GM06990 (cell line): ENCODE data around the gene IDUA.

Experiments used
- DNase-seq: peaks from one replicate; pipeline ENCODE4 v3.0.0-alpha.2; 2011; ENCODE audit not compliant: insufficient read length; ENCODE audit errors: extremely low read depth
- H3K27me3 ChIP-seq: replicated peaks from 2 replicates; pipeline ENCODE4 v1.6.0; 2011; ENCODE audit warnings: low read length; ENCODE audit not compliant: control insufficient read depth, insufficient read depth
- H3K36me3 ChIP-seq: 2 replicates; pipeline ENCODE4 v1.5.1; 2011; ENCODE audit warnings: low read length; ENCODE audit not compliant: control insufficient read depth, insufficient read depth
- H3K4me3 ChIP-seq: replicated peaks from 2 replicates; pipeline ENCODE4 v1.5.1; 2011; ENCODE audit warnings: low read depth, mild to moderate bottlenecking, control low read depth, low read length
- TF ChIP-seq, protein P1 (sequence below): IDR thresholded peaks from 2 replicates; pipeline ENCODE4 v1.5.1; 2011; ENCODE audit warnings: low read length, control low read depth, mild to moderate bottlenecking, inconsistent platforms; ENCODE audit not compliant: insufficient read depth, poor library complexity, severe bottlenecking

IDUA gene

DNA sequence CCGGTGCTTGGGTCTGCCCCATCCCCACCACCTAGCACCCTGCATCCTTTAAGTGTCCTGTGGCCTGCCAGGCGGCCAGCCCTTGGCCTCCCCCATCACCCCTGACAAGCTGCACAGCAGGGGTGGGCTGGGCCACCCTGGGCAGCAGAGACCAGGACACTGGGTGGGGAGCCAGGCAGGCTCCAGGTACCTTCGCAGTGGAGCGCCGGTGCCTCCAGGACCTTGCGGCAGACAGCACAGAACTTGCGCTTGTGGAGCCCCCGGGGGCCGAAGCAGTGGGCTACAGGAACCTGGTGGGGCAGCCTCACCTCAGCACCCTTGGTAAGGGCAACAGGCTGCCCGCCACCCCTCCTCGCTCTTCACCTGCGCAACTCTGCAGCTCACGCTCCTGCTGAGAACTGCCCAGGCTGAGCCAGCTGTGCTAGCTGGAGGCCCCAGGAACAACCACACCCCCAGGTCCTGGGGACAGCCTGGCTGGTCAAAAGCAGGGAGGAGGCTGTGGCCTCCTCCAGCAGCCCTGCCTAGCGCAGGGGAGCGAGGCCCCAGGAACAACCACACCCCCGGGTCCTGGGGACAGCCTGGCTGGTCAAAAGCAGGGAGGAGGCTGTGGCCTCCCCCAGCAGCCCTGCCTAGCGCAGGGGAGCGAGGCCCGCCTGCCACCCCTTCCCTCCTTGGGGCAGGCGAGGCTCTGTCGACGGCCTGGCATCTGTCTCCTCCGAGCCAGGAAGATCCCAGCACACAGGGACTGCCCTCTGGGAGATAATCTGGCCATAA lies 18.0 kb upstream of the IDUA start:
- TF ChIP-seq, protein P1, sequence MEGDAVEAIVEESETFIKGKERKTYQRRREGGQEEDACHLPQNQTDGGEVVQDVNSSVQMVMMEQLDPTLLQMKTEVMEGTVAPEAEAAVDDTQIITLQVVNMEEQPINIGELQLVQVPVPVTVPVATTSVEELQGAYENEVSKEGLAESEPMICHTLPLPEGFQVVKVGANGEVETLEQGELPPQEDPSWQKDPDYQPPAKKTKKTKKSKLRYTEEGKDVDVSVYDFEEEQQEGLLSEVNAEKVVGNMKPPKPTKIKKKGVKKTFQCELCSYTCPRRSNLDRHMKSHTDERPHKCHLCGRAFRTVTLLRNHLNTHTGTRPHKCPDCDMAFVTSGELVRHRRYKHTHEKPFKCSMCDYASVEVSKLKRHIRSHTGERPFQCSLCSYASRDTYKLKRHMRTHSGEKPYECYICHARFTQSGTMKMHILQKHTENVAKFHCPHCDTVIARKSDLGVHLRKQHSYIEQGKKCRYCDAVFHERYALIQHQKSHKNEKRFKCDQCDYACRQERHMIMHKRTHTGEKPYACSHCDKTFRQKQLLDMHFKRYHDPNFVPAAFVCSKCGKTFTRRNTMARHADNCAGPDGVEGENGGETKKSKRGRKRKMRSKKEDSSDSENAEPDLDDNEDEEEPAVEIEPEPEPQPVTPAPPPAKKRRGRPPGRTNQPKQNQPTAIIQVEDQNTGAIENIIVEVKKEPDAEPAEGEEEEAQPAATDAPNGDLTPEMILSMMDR, result no peak
- no peak for DNase-seq
- no peaks in the 10 kb centered on the region for H3K27me3 ChIP-seq
- peaks cover 2% of the 10 kb centered on the region for H3K36me3 ChIP-seq
- H3K4me3 ChIP-seq, result no peak overlapping the region

DNA sequence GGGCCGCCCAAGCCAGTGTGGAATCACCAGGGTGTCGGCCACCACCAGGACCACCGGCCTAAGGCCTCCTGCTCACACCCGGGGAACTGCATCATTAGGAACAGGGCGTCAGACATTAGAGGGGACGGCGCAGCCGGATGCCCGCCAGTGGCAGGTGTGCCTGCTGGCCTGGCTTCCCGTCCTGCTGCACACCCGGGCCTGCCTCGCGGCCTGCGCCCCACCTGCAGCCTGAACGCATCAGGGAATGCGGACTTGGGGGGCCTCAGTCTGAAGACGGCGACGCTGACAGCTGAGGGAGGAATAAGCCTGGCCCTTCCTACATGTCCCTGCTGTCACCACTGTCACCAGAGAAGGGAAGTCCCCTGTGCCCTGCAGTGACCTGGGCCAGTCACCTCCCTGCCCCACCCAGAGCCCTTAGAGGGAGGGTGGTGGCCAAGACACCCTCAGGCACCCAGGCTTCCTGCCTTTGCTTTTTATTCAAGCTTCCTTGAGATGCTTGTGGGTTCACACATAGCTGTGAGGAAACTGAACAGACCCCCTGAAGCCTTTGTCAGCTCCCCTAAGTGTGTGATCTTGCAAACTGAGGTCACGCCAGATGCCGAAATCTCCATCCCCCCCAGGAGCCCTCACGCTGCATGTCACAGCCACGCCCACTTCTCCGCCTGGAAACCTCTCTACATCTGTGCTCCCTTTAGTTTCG lies 16.6 kb upstream of the IDUA start:
- H3K36me3 ChIP-seq, result peaks cover 2% of the 10 kb centered on the region
- TF ChIP-seq, protein P1, result no peak
- H3K4me3 ChIP-seq, result no peak overlapping the region
- H3K27me3 ChIP-seq, result no peaks in the 10 kb centered on the region
- DNase-seq, result no peak

DNA sequence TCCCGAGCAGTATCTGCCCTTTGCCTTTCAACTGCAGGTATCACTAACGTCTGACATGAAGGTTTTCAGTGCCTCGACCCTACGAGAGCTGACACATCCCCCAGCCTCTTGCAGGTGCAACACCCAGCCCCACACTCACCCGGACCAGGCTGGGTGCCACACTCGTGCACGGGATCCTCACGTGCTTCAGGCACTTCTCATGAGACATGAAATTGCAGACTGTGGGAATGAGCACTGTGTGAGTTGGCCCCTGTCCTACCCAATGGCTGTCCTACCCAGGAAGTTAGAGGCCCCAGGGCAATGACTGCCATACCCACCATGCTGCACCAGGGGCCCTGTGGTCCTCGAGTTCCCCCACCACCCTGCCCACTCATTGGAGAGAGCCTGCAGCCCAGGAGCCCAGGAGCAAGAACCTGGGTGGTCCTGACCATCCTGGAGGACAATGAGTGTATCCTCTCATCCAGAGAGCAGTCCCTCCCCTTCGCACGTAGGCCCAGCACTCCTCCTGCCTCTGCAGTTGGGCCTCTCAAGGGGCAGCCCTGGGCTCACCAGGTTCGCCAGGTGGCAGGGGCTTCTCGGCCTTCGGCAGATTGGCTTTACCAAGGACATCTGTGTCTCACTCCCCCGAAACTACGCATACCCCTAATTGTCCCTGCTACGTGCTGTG lies 15.9 kb upstream of the IDUA start:
- Histone ChIP-seq H3K27me3 (no peaks in the 10 kb centered on the region), H3K36me3 (peaks cover 2% of the 10 kb centered on the region), H3K4me3 (no peak overlapping the region)
- DNase-seq, result no peak
- TF ChIP-seq, protein P1, result no peak

DNA sequence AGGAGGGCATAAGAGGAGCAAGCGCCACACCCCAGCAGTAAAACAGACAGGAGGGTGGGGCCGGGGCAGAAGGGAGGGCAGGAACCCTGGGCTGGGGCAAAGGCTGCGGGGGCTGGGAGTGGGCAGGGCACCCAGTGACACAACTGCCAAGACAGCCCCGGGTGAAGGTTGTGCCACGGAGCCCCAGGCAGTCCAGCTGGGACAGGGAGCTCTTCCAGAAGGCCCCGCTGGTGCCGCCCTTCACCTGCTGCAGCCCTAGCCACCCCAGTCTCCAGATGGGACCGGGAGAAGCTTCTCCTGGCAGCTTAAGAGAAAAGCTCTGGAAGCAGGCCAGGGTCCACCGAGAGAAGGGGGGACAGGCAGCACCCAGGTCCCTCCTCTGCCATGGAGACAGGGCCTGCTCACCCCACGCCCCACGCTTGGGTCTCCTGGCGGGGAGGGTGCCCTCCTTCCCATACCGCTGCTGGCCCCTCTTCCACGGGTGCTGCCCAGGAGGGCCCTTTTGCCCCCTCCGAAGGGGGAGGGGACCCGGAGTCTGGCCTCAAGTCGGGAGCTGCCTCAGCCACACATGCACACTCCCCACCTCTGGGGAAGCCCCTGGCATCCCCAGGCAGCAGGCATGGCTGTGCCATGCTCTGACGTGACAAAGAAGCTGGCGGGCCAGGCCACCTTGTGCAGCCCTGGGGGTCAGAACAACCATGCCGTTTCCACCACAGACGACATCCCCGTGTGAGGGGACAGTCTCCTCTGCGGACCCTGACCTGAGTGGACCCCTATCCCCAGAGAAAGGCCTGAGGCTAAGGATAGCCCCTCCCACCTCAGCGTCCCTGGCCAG lies 15.0 kb upstream of the IDUA start:
- peaks cover 2% of the 10 kb centered on the region; the same call in 1 of the 2 replicates for H3K36me3 ChIP-seq
- no peaks in the 10 kb centered on the region for H3K27me3 ChIP-seq
- TF ChIP-seq, protein P1, result no peak
- DNase-seq, result no peak
- H3K4me3 ChIP-seq, result peak overlapping the region; percentile 74

DNA sequence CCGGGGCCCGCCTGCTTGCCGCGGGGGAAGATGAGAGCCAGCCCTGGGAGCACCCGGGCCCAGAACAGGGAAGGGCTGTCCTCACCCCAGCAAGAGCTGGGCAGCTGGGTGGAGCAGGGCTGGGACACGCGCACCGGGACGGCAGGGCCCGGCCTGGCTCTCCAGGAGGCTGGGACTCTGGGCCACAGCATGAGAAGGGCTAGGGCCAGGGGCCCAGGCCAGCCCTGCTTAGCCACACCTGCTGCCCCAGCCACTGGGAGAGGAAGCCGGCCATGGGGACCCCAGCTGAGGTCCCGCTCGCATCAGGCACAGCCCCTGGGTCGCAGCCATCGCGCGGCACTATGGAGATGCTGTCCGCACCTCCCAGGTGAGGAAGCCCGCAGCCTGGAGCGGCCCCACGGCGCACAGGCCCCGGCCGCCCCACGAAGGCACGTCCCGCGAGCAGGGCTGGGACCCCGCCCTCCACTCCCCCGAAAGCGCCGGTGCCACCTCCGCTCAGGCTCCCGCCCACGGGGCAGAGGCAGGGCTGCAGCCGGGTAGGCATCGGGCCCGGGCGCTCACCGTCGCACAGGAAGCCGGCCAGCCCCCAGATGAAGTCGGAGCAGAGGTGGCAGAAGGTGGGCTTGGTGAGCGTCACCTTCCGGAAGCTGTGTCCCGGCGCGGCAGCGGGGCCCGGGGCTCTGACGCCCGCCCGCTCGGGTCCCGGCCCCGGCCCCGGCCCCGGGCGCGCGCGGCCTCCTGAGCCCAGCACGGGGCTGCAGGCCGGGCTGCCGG lies 14.0 kb upstream of the IDUA start:
- Histone ChIP-seq H3K27me3 (no peaks in the 10 kb centered on the region), H3K4me3 (peak overlapping the region; percentile 74), H3K36me3 (0 out of 2 replicates have a peak, but pooled peaks cover 2% of the 10 kb centered on the region)
- DNase-seq, result peak; percentile 49
- TF ChIP-seq, protein P1, result no peak
